Activated T-helper 1 cell treated with Interleukin-2 at 50 U/mL for 16 hours (primary cell): ENCODE data around the gene HDHD3.

ENCODE experiments used
- DNase-seq: peaks from one replicate; pipeline ENCODE4 v3.0.0-alpha.2; 2020; ENCODE audit warnings: low read depth

The HDHD3 gene

DNA sequence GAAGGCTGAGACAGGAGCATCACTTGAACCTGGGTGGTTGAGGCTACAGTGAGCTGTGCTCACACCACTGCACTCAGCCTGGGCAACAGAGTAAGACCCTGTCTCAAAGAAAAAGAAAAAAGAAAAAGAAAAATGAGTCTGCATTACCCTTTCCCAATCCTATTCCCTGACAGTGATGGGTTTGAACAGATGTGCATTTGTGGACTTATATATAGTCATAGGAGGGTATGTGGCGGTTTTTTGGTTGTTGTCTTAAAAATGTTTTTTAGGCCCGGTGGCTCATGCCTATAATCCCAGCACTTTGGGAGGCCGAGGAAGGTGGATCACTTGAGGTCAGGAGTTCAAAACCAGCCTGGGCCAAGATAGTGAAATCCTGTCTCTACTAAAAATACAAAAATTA, 13.4 kb downstream of the HDHD3 start:
- DNase-seq = no peak

DNA sequence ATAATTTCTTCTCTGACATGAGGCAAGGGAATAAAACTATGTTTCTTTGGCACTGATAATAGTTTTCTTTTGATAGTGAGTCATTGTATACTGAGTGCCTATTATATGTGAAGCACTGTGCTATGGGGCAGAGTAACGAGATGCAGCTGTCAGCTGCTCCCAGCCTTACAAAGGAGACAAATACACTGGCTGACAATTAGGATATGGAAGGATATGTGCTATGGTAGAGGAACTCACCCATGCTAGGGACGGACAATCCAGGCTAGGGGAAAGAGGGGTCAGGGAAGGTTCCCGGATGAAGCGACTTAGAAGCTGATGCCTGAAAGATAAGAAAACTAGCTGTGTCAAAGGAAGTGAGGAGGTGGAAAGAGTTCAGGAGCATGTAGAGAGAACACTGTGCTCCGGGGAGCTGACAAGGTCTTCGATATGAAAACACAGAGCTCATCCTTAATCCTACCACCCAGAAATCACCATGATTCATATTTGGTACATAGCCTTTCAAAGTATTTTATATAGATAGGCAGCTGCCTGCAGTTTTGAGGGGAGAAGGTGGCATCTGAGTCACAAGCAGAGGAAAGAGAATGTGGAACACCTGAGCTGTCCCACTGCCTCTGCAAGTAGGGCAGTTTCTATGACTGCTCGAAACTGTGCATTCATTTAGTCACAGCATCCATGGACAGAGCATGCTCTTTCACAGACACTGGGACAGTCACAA, 15.3 kb downstream of the HDHD3 start:
- DNase-seq = no peak

DNA sequence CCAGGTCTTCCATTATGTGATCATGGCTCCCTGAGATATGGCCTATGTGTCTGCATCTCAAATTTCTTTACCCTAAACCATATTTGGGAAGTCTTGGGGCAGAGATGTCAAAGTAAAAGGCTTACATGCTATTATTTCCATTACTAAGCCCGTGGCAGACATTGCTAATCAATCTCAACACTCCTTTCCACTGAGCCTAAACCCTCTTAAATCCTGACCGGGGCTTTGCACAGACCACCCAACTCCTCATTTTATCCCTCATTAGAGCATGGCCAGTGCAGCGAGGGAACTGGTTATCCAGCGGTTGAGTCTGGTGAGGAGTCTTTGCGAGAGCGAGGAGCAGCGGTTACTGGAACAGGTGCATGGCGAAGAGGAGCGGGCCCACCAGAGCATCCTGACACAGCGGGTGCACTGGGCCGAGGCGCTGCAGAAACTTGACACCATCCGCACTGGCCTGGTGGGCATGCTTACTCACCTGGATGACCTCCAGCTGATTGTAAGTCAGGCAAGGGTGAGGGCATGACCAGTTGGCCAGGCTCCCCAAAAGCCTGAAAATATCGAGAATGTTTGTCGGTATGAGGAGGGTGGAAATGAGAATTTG, 16.4 kb downstream of the HDHD3 start:
- no peak for DNase-seq

DNA sequence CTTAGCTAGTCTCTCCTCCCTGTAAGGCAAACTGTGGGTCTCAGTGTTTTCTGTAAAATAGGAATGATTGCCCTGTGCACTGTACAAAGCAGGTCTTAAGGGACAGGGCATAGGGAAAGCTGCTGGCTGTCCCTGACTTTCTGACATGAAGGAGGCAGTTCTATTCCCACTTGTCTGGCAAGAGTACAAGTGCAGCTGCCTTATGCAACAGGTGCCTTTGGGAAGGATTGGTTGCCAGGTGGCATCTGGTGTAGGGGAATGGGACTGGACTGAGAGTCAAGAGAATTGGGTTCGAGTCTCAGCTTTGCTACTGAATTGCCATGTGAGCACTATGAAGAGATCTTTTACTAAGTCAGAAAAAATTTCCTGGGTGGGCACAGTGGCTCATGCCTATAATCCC, 17.4 kb downstream of the HDHD3 start:
- DNase-seq = no peak

DNA sequence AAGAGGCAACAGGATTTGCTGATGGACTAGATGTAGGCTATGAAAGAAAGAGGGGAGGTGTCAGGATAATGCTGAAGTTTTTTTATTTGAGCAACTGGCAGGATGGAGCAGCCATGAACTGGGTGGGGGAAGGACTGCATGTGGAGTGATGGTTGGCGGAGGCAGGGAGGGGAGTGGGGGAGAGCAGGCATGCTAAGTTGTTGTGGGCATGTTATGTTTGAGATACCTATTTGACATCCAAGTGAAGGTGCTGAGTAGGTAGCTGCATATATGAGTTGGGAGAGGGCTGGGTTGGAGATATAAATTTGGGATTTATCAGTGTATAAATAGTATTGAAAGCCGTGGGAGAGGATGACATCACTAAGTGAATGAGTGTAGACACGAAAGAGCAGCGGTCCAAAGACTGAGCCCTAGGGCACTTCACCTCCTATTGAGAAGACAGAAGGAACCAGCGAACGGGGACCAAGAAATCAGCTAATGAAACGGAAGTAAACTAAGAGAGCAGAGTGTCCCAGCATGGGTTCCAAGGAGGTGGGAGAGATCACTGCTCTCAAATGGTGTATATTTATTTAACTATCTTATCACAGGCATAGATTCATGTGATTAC, 20.0 kb downstream of the HDHD3 start:
- DNase-seq = no peak

DNA sequence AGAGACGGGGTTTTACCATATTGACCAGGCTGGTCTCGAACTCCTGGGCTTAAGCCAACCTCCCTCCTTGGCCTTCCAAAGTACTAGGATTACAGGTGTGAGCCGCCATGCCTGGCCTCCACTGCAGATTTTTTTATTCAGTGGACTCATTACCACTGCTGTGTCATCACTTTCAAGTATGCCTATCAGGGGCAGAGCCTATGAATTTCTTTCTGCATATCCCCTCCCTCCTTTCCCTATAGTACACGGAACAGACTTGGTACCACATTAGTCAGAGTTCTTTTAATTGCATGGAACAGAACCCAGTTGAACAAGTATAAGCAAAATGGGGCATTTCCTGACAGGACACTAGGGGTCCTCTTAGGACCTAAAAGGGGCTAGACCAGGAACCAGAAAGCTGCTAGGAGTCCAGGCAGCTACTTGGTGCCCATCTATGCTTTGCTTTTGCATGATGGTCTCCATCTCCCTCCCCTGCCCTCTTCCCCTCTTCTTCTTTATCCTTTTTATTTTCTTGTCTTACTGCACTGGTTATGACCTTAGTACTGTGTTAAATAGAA, 21.7 kb downstream of the HDHD3 start:
- DNase-seq = no peak

DNA sequence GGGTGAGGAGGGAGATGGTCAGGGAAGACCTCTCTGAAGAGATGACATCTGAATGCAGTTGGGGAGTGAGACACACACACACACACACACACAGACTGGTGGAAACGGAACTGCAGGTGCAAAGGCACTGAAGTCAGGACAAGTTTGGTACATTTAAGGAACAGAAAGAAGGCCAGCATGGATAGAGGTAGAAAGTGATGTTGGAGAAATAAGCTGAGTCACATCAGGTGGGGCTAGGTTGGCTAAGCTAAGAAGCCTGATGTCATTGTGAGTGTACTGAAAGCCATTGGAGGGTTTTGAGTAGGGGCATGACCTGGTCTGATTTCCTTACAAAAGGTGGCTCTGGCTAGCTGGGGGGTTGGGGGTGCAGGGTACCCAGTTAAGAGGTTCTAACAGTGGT, 24.4 kb downstream of the HDHD3 start:
- no peak for DNase-seq

DNA sequence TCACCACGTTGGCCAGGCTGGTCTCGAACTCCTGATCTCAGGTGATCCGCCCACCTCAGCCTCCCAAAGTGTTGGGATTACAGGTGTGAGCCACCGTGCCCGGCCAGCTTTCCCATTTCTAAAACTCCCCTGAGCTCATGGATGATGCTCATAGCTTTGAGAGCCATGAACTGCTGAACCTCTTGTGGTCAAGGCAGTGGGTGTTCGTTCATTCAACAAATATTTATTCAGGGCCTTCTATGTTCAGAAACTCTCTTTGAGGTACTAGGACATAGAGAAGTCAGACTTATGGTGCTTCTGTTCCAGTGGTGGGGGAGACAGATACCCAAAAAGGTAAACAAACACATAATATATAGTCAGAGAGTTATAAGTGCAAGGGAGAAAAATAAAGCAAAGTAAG, 24.8 kb downstream of the HDHD3 start:
- no peak for DNase-seq

DNA sequence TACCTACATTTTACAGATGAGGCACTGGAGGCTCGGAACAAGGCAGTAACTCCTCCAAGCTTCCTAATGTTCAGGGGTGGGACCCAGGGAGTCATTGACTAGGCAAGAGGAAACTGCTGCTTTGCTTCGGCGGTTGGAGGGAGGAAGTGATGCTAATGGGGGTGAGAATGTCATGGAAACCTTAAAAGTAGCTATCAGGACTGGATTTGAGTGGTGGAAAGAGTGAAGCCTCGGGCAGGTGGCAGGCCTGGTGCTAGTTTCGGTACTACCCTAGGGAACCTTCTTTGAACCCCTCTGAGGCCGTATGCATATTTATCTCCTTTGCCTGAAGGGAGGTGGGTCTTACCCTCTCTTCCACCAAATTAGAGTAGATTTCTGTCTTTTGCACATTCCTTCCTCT, 25.8 kb downstream of the HDHD3 start:
- DNase-seq = no peak

DNA sequence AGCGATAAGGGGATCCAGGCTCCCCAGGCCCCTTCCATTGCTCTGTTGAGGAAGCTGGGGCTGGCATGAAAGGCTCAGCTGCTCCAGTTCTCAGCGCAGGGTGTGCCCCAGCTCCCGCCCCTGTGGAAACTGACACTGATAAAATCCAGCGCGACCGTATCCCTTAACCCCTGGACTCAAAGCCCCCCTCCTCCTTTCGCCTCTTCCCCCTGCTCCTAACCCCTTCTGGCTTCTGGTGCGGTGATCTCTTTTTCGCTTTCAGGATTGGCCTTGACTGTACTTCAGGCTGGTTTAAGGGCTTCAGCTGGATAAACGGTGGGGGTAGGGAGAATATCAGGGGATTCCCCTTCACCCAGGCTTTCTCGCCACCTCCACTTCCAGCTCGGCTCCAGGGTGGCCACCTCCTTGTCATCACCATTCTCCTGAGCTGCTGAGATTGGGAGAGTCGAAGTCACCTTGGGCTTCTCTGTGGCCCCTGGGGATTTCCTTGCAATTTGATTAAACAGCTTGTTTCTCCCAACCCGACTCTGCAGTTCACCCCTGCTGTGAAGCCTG, 26.6 kb downstream of the HDHD3 start:
- no peak for DNase-seq

DNA sequence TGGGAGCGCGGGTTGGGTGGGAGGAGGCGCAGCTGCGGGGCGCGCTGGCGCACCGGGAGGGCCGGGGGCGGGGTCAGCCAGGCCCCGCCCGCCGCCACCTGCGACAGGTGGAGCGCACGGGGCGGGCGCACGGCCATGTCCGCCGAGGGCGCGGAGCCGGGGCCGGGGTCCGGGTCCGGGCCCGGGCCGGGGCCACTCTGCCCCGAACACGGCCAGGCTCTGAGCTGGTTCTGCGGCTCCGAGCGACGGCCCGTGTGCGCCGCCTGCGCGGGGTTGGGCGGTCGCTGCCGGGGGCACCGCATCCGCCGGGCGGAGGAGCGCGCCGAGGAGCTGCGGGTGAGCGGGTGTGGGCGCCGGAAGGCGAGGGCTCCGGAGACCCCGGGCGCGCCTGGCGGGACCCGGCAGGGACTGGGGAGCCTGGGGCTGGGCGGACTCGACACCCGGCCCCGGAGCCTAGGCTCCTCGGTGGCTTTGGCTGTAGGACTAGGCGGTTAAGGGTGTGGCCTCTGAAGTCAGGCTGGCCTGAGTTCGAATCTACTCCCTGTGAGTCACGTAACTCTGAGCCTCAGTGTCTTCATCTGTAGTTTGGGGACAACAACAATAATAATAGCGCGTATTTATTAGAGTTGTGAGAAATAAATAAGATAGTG, 27.2 kb downstream of the HDHD3 start, which contains the start of gene BSPRY:
Gene BSPRY, plus strand, starts transcription at position 97 of the 650 bp plus-strand sequence. Its CDS starts 39 bp downstream, at position 136.
- no peak for DNase-seq

DNA sequence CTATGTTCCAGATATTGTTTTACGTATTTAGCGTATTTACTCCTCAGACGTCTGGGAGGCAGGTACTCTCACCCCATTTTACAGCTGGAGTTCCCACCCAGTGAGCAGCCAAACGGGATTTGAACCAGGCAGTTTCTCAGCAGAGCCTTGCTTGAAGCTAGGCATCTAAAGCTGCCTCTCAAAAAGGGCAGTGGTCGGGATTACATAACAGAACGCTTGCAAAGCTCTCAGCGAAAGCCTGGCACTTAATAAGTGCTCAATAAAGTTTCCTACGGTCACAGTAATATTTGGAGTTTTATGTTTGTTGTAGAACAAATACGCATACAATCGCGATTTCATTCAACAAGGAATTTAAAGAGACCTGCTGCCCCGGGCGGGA, 27.7 kb downstream of the HDHD3 start:
- no peak for DNase-seq

DNA sequence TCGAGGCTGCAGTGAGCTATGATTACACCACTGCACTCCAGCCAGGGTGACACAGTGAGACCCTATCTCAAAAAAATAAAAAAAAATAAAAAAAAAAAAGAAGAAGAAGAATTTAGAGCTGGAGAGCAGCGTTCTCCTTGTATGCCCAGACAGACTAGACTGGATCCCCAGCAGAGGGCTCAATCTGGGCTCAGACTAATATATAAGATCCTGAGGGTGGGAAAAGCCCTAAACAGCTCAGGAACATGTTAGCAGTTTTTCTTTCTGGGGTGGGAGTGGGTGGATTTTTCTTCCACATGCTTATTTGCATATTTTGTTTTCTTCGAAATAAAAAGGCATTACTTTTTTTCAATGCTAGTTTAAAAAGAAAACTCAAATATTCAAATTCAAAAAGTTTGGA, 28.3 kb downstream of the HDHD3 start:
- no peak for DNase-seq

DNA sequence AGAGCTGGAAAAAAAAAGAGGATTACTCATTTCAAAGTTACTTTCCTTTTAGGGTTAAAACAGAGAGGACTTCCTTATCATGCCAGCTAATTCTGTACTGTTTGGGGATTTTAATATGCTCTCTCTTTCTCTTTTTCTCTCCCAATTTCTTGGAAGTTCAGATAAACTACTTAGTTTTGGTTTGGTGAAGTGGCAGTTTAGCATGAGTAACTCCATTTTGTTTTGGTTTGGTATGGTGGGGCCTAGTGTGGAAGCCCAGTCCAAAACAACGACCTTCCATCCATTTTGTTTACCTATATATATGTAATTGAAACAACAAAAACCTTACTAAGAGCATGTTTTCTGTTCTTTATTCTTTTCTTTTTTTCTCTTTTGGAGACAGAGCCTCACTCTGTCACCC, 31.1 kb downstream of the HDHD3 start:
- DNase-seq = no peak

DNA sequence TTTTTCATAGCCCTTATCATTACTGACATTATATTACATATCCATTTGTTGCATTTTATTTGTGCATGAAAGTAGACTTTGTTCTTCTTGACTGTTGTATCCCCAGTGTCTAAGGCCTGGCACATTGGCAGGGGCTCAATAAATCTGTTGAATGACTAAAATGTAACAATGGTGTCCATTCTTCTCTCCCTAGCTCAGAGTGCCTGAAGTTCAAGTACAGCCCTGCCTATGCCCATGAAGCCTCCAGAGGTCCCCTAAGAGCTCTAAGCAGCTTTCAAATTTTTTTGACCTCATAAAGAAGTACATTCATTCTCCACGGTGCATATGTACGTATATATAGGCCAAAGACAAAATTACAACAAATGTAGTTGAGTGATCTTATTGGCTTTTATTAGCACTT, 31.6 kb downstream of the HDHD3 start:
- no peak for DNase-seq

DNA sequence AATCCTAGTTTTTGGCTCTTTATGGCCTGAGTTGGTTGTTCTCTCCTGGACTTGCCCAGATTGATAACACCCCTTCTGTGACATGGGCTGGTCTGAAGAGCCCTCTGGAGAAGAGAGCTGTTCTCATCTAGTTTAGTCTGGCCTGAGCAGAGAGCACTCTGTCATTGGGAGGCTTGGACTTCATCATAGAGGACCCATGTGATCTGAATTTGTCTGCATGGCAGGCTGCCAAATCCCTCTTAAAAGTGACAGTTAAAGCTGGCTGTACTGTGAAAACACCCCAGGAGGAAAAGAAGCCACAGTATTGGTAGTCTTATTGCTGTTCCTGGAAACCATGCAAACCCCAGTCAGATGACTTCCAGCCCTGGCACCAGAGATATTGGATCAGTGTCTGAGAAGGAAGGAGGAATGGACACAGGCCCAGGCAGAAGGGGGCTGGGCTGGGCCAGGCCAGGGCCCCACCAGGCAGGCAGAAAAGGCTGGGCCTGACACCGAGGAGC, 33.0 kb downstream of the HDHD3 start:
- no peak for DNase-seq

DNA sequence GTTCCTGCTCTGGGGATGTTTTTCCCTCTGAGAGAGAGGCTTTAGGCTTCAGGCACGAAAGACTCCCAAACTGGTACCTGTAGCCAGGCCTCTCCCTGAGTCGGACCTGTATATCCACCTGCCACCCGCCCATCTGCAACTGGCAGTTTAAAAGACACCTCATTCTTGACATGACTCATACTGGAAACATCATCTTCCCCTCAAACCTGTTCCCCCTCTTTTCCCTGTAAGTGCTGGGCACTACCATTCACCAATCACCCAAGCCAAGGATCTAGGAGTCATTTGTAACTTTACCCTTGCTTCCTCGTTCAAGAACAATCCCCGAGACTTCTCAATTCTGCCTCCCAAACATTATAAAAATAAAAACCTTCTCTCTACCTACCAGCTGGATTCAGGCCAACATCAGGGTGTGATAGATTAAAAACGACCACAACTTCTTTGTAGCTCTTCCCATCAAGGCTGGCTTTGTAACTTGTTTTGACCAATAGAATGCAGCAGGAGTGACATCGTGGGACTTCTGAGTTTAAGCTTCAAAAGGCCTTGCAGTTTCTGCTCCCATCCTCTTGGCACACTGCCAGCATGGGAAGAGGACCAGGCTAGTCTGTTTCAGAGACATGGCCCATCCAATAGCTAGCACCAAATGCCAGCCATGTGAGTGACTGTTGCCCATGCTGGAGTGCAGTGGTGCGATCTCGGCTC, 34.9 kb downstream of the HDHD3 start:
- DNase-seq = no peak

DNA sequence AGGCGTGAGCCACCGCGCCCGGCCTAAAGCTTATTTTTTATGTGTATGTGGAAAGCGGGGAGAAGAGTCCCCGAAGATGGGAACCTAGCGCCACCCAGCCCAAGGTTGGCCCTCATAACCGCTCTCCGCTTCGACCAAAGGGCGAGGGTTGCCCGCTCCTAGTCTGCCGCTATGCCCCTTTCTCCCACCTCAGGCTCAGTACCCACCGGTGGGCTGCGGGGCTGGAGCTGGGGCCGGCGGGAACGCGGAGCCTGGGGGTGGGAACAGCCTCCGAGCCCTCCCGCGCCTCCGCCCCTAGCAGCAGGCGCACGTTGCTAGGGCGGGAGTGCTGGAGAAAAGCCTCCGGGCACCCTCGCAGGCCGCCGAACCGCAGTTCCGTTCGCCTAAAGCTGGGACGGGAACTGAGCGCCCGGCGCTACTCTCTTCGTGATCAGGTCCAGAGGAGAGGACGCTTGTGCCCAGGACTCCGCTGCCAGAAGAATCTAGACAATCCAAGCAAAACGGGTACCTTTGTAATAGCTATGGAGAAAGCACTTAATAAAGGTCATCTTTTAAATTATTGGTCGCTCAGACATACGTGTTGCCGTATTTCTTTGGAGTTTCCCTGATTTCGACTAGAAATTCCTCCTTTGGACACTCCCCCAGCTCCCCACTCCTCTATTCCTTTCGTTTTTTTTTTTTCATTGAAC, 36.6 kb downstream of the HDHD3 start, which contains the start of gene WDR31:
Gene WDR31, minus strand, starts transcription at position 265 of the 689 bp plus-strand sequence. CDS start 8,253 bp downstream, outside the sequence.
- DNase-seq = peak; percentile 68

DNA sequence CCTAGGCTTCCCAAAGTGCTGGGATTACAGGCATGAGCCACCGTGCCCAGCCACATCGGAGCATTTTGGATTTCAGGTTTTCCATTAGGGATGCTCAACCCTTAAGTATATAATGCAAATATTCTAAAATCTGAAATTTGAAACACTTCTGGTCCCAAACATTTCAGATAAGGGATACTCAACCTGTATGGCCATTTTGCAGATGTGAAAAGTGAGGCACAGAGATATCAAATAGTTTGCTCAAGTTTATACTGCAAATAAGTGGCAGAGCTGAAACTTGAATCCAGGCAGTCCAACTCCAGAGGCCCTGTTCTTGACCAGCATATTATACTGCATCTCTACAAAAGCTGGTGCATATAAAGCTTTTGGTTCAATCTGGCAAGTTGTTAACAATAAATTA, 39.1 kb downstream of the HDHD3 start:
- no peak for DNase-seq

DNA sequence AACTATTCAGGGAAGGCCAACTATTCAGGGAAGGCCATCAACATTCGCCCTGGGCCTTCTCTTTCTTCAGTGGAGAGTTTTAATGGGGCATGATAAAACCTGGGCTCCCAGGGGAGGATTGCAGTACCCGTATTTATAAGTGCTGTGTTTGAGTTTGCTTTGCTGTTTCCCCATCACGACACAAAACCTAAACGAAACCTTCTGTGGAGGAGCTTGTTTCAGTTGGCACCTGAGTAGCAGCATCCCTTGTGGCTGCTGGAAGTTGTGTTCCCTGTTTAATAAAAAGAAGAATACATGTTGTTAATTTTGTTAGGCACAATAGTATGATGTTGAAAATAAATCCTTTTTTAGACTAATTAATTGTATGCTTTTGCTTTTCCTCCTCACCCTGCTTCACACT, 45.0 kb downstream of the HDHD3 start:
- DNase-seq = no peak
